Lower lobe of right lung (tissue), 2 donors: ENCODE results near the gene SPAG16. TPM values are rescaled to one million over a fixed set of nuclear protein-coding genes. Genes with fewer than 3 reads are reported as not detected.

Experiments used
- ATAC-seq, 2 donors: fragments of 200-7000 bp; cut with Tn5 transposase; one replicate each; pipeline ENCODE4 v1.9.1; 2020 to 2022; ENCODE audit warnings: mild to moderate bottlenecking in 2 of 2, moderate library complexity in 2 of 2
- DNase-seq: peaks from one replicate; pipeline ENCODE4 v3.0.0-alpha.2; 2020
- H3K27ac ChIP-seq: fragments of 200-600 bp; one replicate; pipeline ENCODE4 v1.8.0; 2022
- H3K27me3 ChIP-seq: fragments of 200-600 bp; one replicate; pipeline ENCODE4 v1.8.0; 2022; ENCODE audit warnings: low read depth
- H3K36me3 ChIP-seq: fragments of 200-600 bp; one replicate; pipeline ENCODE4 v1.8.0; 2022; ENCODE audit warnings: mild to moderate bottlenecking
- H3K4me1 ChIP-seq: fragments of 200-600 bp; one replicate; pipeline ENCODE4 v1.8.0; 2022
- H3K4me3 ChIP-seq: fragments of 200-600 bp; one replicate; pipeline ENCODE4 v1.8.0; 2022; ENCODE audit warnings: mild to moderate bottlenecking
- H3K9me3 ChIP-seq: fragments of 200-600 bp; one replicate; pipeline ENCODE4 v1.8.0; 2022
- intact Hi-C: fragments of 100-400 bp; cut with DNase I; formaldehyde crosslinking; loops from one replicate; pipeline ENCODE4 v1.11.0; 2022
- total RNA-seq: library from RNA; stranded (reverse); fragmentation: NEBNext Ultra II Directional; extraction: Animal tissue kit (Norgen Biotek cat#: 25700); gene quantifications from one replicate; pipeline ENCODE4 v1.2.1, GENCODE V29; 2021
- TF ChIP-seq, protein P1 (sequence below): fragments of 200-600 bp; IDR thresholded peaks from one replicate; pipeline ENCODE4 v1.8.0; 2022; ENCODE audit warnings: antibody characterized with exemption, mild to moderate bottlenecking
- donor health status: DM: no; HTN: yes; CAD: no; lungs with severe emphysema.

The SPAG16 gene
- total RNA-seq, 1 donor from 2014 or later = 16.7 TPM

DNA sequence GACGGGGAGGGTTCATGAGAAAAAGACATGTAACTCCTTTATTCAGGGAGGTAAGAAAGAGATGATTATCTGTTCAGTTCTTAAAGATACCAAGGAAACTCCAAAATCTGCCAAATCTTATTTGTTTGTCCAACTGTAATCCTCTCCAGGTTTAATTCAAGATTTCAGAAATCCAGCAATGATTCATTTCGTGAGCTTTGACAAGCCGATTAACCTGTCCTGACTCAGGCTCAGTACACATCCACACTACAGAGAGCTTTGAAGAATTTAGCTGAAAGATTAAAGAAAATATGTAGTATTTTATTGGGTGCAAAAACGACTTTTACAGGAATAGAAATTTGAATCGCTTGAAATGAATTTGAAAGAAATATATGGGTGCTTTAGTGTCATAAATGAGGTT, 1.1 kb downstream of the SPAG16 start:
- Histone ChIP-seq H3K36me3 (no peaks in the 10 kb centered on the region), H3K4me1 (peaks cover 7% of the 10 kb centered on the region), H3K27ac (no peak overlapping the region), H3K9me3 (no peaks in the 10 kb centered on the region), H3K4me3 (no peak overlapping the region), H3K27me3 (no peaks in the 10 kb centered on the region)
- DNase-seq (no peak), ATAC-seq (no peak)
- TF ChIP-seq, protein P1, sequence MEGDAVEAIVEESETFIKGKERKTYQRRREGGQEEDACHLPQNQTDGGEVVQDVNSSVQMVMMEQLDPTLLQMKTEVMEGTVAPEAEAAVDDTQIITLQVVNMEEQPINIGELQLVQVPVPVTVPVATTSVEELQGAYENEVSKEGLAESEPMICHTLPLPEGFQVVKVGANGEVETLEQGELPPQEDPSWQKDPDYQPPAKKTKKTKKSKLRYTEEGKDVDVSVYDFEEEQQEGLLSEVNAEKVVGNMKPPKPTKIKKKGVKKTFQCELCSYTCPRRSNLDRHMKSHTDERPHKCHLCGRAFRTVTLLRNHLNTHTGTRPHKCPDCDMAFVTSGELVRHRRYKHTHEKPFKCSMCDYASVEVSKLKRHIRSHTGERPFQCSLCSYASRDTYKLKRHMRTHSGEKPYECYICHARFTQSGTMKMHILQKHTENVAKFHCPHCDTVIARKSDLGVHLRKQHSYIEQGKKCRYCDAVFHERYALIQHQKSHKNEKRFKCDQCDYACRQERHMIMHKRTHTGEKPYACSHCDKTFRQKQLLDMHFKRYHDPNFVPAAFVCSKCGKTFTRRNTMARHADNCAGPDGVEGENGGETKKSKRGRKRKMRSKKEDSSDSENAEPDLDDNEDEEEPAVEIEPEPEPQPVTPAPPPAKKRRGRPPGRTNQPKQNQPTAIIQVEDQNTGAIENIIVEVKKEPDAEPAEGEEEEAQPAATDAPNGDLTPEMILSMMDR = no peak
- intact Hi-C loops = no loop called here

DNA sequence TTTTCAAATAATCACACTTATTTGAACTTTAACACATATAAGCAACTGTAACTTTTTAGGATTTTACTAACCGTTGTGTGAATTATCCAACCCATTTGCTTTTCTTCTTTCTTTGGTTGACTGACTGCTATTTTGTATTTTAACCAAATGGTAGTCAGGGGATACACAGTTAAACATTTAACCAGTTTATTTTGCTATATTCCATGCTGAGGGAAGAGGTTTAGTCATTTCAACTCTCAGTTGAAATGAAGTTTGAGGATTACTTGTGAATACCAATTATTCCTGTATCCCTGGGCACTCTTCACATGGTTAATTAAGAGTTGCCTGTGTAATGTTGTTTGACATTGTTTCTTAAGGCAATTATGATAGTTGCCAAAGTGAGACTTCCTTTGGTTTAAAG, 1.9 kb downstream of the SPAG16 start:
- H3K27me3 ChIP-seq = no peaks in the 10 kb centered on the region
- intact Hi-C loops = no loop called here
- ATAC-seq (no peak), DNase-seq (no peak)
- H3K27ac ChIP-seq = no peak overlapping the region
- peaks cover 7% of the 10 kb centered on the region for H3K4me1 ChIP-seq
- H3K9me3 ChIP-seq = no peaks in the 10 kb centered on the region
- TF ChIP-seq, protein P1 = no peak
- H3K36me3 ChIP-seq = no peaks in the 10 kb centered on the region
- no peak overlapping the region for H3K4me3 ChIP-seq

DNA sequence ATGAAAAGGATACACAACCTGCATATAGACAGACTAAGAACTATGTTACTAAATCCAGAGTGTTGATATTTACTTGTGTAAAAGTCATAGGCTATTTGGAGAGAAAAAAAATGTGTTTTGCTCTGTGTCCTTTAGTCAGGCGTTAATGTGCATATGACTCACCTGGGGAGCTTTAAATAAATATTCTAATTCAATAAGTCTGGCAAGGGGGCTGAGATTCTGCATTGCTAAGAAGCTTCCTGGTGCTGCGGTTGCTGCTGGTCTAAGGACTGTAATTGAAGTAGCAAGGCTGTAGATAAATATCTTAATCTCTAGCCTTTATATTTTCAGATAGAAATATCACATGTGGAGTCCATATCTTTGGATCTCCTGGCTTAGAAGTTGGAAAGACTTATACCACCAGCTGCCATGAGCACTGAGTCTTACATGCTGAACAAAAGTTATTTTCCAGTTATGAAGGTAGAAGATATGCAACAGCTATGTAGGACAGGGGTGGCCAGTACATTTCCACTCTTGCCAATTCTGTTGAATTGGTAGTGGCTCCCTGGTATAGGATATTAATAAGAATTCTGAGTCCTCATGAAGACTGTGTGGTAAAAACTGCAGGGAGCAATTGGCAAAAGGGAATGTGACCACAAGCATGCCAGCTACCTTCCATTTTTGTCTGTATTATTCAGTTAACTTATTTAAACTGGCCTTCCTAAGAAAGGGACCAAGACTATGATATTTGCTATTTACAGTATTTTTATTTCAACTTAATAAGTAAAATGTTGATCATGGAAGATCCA, 4.8 kb downstream of the SPAG16 start:
- H3K4me1 ChIP-seq = no peaks in the 10 kb centered on the region
- no peak overlapping the region for H3K4me3 ChIP-seq
- H3K36me3 ChIP-seq = no peaks in the 10 kb centered on the region
- no peak overlapping the region for H3K27ac ChIP-seq
- H3K27me3 ChIP-seq = no peaks in the 10 kb centered on the region
- TF ChIP-seq, protein P1 = no peak
- intact Hi-C loops = no loop called here
- DNase-seq = no peak
- no peaks in the 10 kb centered on the region for H3K9me3 ChIP-seq
- no peak for ATAC-seq

DNA sequence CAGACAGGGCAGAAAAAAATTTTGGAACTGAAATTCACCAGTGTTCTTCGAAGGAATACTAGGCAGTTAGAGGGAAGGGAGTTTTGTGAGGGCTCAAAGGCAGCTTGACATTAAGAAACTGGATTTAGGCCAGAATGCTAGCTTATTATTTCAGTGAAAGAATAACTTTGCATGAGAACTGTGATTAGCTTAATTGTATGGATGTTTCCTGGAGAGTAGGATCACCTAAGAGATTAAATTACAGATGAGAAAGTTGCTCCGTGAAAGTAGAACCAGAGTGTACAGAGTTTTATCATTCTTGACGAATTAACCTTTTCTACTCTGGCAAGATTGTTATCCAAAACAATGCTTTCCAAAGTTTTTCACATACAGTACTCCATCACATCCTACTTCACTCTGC, 6.2 kb downstream of the SPAG16 start:
- DNase-seq (no peak), ATAC-seq (no peak)
- H3K27ac ChIP-seq = no peak overlapping the region
- intact Hi-C loops = no loop called here
- TF ChIP-seq, protein P1 = no peak
- H3K4me3 ChIP-seq = no peak overlapping the region
- no peaks in the 10 kb centered on the region for H3K9me3 ChIP-seq
- no peaks in the 10 kb centered on the region for H3K4me1 ChIP-seq
- H3K27me3 ChIP-seq = no peaks in the 10 kb centered on the region
- H3K36me3 ChIP-seq = no peaks in the 10 kb centered on the region

DNA sequence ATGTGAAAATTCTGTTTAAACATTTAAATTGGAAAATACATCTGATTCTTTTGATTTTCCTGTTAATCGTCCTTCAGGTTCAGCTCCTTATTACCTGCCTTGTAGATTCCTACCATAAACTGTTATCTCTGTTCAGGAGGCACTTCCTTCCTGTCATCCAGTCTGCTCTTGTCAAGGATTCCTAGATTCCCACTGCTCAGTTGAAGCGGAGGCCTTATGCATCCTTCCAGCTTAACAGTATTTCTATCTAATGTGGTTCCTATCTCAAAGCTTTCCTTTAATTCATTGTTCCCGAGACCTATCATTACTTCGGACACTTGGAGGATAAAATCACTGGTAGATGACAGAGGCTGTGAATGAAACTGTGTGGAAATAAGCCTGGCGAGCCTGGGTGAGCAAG, 12.0 kb downstream of the SPAG16 start:
- DNase-seq = no peak
- TF ChIP-seq, protein P1 = no peak

More for the DNA sequence above, 12.0 kb downstream of the SPAG16 start:
- Histone ChIP-seq H3K4me3 (no peak overlapping the region), H3K27ac (no peak overlapping the region), H3K4me1 (no peaks in the 10 kb centered on the region), H3K27me3 (no peaks in the 10 kb centered on the region), H3K36me3 (peaks cover 12% of the 10 kb centered on the region), H3K9me3 (no peaks in the 10 kb centered on the region)
- ATAC-seq = no peak
- intact Hi-C loops = no loop called here
